ENCODE data around the gene ZNF224. TPM values are rescaled to one million over a fixed set of nuclear protein-coding genes. Genes with fewer than 3 reads are reported as not detected.

Gene ZNF224
- total RNA-seq = 10 to 100 TPM; 17.5 to 29.5 TPM

- Mint-ChIP-seq H3K4me3 (peak within 1 kb of the TSS; percentile 98), H3K27ac (peak within 1 kb of the TSS; percentile 84), H3K36me3 (ENCODE audit: low read depth) (peaks cover 39% of the 10 kb centered on the region), H3K9me3 (peaks cover 4% of the 10 kb centered on the region), H3K4me1 (no peaks in the 10 kb centered on the region), H3K27me3 (no peaks in the 10 kb centered on the region)
- peak; percentile 85 for ATAC-seq (replicated peaks)
Observed at GRCh38 chr19:44093931-44094765, at the start of gene ZNF224. TSS of gene ZNF224 (plus strand) at chr19:44094361. CDS start at chr19:44097874, 3,513 bp downstream.

GRCh38 chr19:44050740-44051649, 43.2 kb upstream of the ZNF224 start:
- H3K27ac Mint-ChIP-seq = peak overlapping the region; percentile 67
- peak; percentile 86 for ATAC-seq (replicated peaks)
- peaks cover 10% of the 10 kb centered on the region for H3K9me3 Mint-ChIP-seq
- peaks cover 3% of the 10 kb centered on the region for H3K27me3 Mint-ChIP-seq
- peaks cover 6% of the 10 kb centered on the region for H3K4me1 Mint-ChIP-seq
- peak overlapping the region; percentile 85 for H3K4me3 Mint-ChIP-seq
- H3K36me3 Mint-ChIP-seq (ENCODE audit: low read depth) = peaks cover 13% of the 10 kb centered on the region

GRCh38 chr19:44051650-44052402, 42.3 kb upstream of the ZNF224 start, which contains the start of gene ZNF223:
TSS of gene ZNF223 (plus strand) at chr19:44052036. CDS start at chr19:44055177, 3,141 bp downstream.
- Mint-ChIP-seq H3K9me3 (peaks cover 10% of the 10 kb centered on the region), H3K27me3 (peaks cover 3% of the 10 kb centered on the region), H3K4me1 (peaks cover 6% of the 10 kb centered on the region), H3K27ac (peak within 1 kb of the TSS; percentile 67), H3K4me3 (peak within 1 kb of the TSS; percentile 85), H3K36me3 (ENCODE audit: low read depth) (peaks cover 17% of the 10 kb centered on the region)
- peak; percentile 72 for ATAC-seq (replicated peaks)

DNA sequence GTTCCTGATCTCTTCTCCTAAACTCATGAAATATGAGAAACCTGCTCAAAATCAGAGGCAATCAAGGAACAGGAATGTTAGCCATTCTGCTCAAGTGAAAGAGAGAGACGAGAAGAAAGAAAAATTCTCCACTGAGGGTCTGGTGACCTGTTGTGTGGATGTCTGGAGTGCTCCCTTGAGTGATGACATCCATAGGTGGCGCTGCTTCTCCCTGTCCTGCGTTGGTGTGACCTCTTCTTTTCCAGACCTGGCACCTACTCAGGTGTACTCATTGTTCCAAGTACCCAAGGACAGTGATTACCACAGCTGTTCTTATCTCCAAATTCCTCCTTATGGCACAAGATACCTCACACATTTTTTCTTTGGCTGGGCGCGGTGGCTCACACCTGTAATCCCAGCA, 38.3 kb upstream of the ZNF224 start:
- Mint-ChIP-seq H3K36me3 (ENCODE audit: low read depth) (peaks cover 35% of the 10 kb centered on the region), H3K9me3 (peaks cover 8% of the 10 kb centered on the region), H3K27me3 (no peaks in the 10 kb centered on the region), H3K4me3 (no peak overlapping the region), H3K27ac (no peak overlapping the region), H3K4me1 (peaks cover 6% of the 10 kb centered on the region)
- ATAC-seq (replicated peaks) = no peak

DNA sequence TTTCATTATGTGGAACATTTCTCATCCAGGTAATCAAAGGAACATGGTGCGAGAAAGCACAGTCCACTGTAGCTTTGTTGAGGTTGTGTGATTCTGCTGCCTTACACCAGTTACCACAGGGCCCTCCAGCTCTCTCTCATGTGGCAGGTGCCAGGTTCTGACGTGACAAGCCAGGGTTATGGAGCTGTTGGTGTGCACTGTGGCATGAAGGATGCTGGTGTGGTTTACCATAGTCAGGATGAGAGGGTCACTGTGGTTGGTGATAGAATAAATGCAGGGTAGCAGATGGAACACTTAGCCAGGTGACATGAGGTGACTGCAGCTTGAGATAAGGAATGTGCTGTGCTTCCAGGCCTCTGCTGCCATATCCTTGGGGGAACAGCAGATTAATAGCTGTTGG, 34.9 kb upstream of the ZNF224 start:
- Mint-ChIP-seq H3K36me3 (ENCODE audit: low read depth) (peaks cover 67% of the 10 kb centered on the region), H3K9me3 (peaks cover 19% of the 10 kb centered on the region), H3K4me3 (no peak overlapping the region)

DNA sequence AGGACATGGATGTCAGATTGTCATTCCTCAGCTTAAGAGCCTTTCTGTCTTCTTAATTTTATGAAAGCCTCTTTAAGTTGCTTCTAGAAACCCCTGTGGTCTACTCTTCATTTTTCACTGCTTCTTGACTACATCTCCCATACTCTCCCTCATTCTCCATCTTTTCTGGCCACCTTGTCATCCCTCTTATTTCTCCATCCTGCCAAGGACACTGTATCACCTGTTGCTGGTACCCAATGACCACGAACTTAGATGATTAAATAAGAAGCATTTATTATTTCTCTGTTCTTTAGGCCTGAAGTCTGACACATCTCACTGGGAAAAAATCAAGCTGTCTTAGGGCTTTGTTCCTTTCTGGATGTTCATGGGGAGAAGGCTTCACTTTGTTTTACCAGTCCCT, 33.1 kb upstream of the ZNF224 start:
- no peaks in the 10 kb centered on the region for H3K4me1 Mint-ChIP-seq
- ATAC-seq (replicated peaks) = no peak
- H3K27ac Mint-ChIP-seq = no peak overlapping the region
- H3K27me3 Mint-ChIP-seq = no peaks in the 10 kb centered on the region
- H3K36me3 Mint-ChIP-seq (ENCODE audit: low read depth) = peaks cover 65% of the 10 kb centered on the region
- no peak overlapping the region for H3K4me3 Mint-ChIP-seq
- peaks cover 23% of the 10 kb centered on the region for H3K9me3 Mint-ChIP-seq

More for the DNA sequence above, 34.9 kb upstream of the ZNF224 start:
- no peak for ATAC-seq (replicated peaks)
- Mint-ChIP-seq H3K27ac (no peak overlapping the region), H3K4me1 (no peaks in the 10 kb centered on the region), H3K27me3 (no peaks in the 10 kb centered on the region)

DNA sequence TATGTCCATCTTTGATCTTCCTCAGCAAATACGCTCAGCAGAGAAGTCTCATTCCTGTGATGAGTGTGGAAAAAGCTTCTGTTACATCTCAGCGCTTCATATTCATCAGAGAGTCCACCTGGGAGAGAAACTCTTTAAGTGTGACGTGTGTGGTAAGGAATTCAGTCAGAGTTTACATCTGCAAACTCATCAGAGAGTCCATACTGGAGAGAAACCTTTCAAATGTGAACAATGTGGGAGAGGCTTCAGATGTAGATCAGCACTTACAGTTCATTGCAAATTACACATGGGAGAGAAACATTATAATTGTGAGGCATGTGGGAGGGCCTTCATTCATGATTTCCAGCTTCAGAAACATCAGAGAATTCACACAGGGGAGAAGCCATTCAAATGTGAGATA, 27.9 kb upstream of the ZNF224 start:
- H3K27ac Mint-ChIP-seq = no peak overlapping the region
- H3K4me1 Mint-ChIP-seq = peaks cover 5% of the 10 kb centered on the region
- ATAC-seq (replicated peaks) = no peak
- peaks cover 47% of the 10 kb centered on the region for H3K36me3 Mint-ChIP-seq (ENCODE audit: low read depth)
- H3K9me3 Mint-ChIP-seq = peaks cover 33% of the 10 kb centered on the region
- no peaks in the 10 kb centered on the region for H3K27me3 Mint-ChIP-seq
- no peak overlapping the region for H3K4me3 Mint-ChIP-seq

GRCh38 chr19:44069415-44069814, 24.7 kb upstream of the ZNF224 start:
- Mint-ChIP-seq H3K27ac (no peak overlapping the region), H3K9me3 (peaks cover 29% of the 10 kb centered on the region), H3K36me3 (ENCODE audit: low read depth) (peaks cover 17% of the 10 kb centered on the region), H3K4me1 (peaks cover 16% of the 10 kb centered on the region), H3K27me3 (no peaks in the 10 kb centered on the region), H3K4me3 (no peak overlapping the region)
- no peak for ATAC-seq (replicated peaks)

- H3K4me3 Mint-ChIP-seq = peak within 1 kb of the TSS; percentile 96
- peak within 1 kb of the TSS; percentile 84 for H3K27ac Mint-ChIP-seq
- peaks cover 8% of the 10 kb centered on the region for H3K36me3 Mint-ChIP-seq (ENCODE audit: low read depth)
- peak; percentile 100 for ATAC-seq (replicated peaks)
- H3K9me3 Mint-ChIP-seq = peaks cover 17% of the 10 kb centered on the region
- H3K4me1 Mint-ChIP-seq = peaks cover 16% of the 10 kb centered on the region
- H3K27me3 Mint-ChIP-seq = no peaks in the 10 kb centered on the region
Observed at GRCh38 chr19:44071824-44072542, 22.2 kb upstream of the ZNF224 start, which contains the start of gene ZNF284. TSS of gene ZNF284 (plus strand) at chr19:44072159. CDS start at chr19:44076390, 4,231 bp downstream.

DNA sequence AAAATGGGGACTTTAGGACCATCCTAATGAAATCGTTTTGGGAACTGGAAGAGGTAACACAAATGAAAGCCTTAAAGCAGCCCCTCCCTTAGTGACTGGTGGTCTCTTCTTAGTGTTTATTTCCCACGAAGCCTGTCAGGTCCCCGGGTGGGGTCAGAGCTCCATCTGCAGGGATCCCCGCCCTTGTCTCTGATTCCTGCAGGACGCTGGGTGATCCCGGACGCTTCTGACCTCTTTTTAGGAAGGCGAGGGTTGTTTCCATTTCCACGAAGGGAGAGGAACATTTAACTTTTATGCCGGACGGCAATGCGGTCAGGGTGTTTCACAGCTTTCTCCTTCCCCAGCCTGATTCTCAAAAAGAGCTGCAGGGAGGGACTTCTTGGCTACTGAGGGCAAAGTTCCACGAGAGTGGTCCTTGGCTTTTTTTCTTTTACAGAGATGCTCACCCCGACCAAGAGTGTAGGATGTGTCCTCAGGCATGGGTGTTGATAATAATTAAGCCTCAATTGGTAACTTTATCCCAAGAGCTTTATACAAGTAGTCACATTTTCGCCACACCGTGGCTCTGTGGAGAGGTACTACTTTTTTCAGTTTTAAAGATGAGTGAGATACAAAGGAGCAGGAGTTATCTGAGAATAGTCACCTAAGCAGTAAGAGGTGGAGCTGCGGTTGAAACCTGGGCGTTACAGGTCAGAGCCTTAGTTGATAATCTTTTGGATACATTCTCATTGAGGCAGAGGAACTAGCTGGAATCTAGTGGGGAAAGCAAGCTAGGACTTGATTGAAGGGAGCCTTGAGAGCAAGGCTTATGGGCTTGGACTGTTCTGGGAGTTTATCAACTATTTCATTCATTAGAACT, 21.4 kb upstream of the ZNF224 start:
- H3K4me1 Mint-ChIP-seq = peaks cover 16% of the 10 kb centered on the region
- H3K27ac Mint-ChIP-seq = peak overlapping the region; percentile 84
- H3K9me3 Mint-ChIP-seq = peaks cover 14% of the 10 kb centered on the region

GRCh38 chr19:44076325-44076724, 17.8 kb upstream of the ZNF224 start:
- H3K27ac Mint-ChIP-seq = no peak overlapping the region
- no peak overlapping the region for H3K4me3 Mint-ChIP-seq
- no peak for ATAC-seq (replicated peaks)
- H3K36me3 Mint-ChIP-seq (ENCODE audit: low read depth) = peaks cover 32% of the 10 kb centered on the region
- H3K4me1 Mint-ChIP-seq = peaks cover 11% of the 10 kb centered on the region
- H3K9me3 Mint-ChIP-seq = peaks cover 5% of the 10 kb centered on the region
- no peaks in the 10 kb centered on the region for H3K27me3 Mint-ChIP-seq

More for the DNA sequence above, 21.4 kb upstream of the ZNF224 start:
- no peak for ATAC-seq (replicated peaks)
- Mint-ChIP-seq H3K36me3 (ENCODE audit: low read depth) (peaks cover 15% of the 10 kb centered on the region), H3K4me3 (peak overlapping the region; percentile 96), H3K27me3 (no peaks in the 10 kb centered on the region)

GRCh38 chr19:44092108-44092507, 2.1 kb upstream of the ZNF224 start:
- no peak overlapping the region for H3K27ac Mint-ChIP-seq
- no peaks in the 10 kb centered on the region for H3K9me3 Mint-ChIP-seq
- ATAC-seq (replicated peaks) = no peak
- H3K36me3 Mint-ChIP-seq (ENCODE audit: low read depth) = peaks cover 20% of the 10 kb centered on the region
- no peaks in the 10 kb centered on the region for H3K4me1 Mint-ChIP-seq
- no peaks in the 10 kb centered on the region for H3K27me3 Mint-ChIP-seq
- no peak overlapping the region for H3K4me3 Mint-ChIP-seq

DNA sequence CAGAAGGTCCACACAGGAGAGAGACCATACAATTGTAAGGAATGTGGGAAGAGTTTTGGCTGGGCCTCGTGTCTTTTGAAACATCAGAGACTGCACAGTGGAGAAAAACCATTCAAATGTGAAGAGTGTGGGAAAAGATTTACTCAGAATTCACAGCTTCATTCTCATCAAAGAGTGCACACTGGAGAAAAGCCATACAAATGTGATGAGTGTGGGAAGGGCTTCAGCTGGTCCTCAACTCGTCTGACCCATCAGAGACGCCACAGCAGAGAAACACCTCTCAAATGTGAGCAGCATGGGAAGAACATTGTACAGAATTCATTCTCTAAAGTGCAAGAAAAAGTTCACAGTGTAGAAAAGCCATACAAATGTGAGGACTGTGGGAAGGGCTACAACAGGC, 13.6 kb downstream of the ZNF224 start:
- Mint-ChIP-seq H3K27ac (no peak overlapping the region), H3K9me3 (peaks cover 37% of the 10 kb centered on the region), H3K4me1 (peaks cover 5% of the 10 kb centered on the region), H3K4me3 (no peak overlapping the region), H3K36me3 (ENCODE audit: low read depth) (peaks cover 55% of the 10 kb centered on the region), H3K27me3 (no peaks in the 10 kb centered on the region)
- ATAC-seq (replicated peaks) = no peak
